ENCODE results near the gene COG8. TPM values are rescaled to one million over a fixed set of nuclear protein-coding genes. Genes with fewer than 3 reads are reported as not detected.

The COG8 gene
- total and polyA plus RNA-seq, 2 of the 8 experiments (the other 6 are each of a cell fraction or from before 2014, with no cell fraction given) = 49.1 to 55.6 TPM

- H3K27ac ChIP-seq (ENCODE audit: low read depth, low read length) = no peak overlapping the region
- peaks cover 3% of the 10 kb centered on the region; the same call in 1 of the 2 replicates for H3K23me2 ChIP-seq (ENCODE audit: low read depth, low read length)
- no peak overlapping the region for H2BK20ac ChIP-seq (ENCODE audit: low read length)
- H3K79me1 ChIP-seq (ENCODE audit: low read depth, low read length) = no peaks in the 10 kb centered on the region; the same call in 1 of the 2 replicates
- no peak overlapping the region for H2AFZ ChIP-seq (ENCODE audit: low read length)
- no peak overlapping the region for H3K23ac ChIP-seq (ENCODE audit: insufficient read length)
- H4K5ac ChIP-seq (ENCODE audit: insufficient read length, low read depth, low read length) = no peak overlapping the region
- H3K79me2 ChIP-seq (ENCODE audit: control insufficient read depth in 1 of 2, insufficient read depth in 2 of 2, low read length in 2 of 2) = peaks cover 0 to 15% of the 10 kb centered on the region in 2 experiments; a peak in 1 of 4 replicates
- no peak overlapping the region for H3K4me2 ChIP-seq (ENCODE audit: insufficient read depth in 1 of 2, low read depth in 2 of 2, low read length in 2 of 2)
- H3K56ac ChIP-seq (replicated peaks; ENCODE audit: insufficient read length, low read depth, low read length) = no peak overlapping the region
- peaks cover 0 to 4% (median 3%) of the 10 kb centered on the region in 4 experiments; a peak in 4 of 7 replicates for H3K4me1 ChIP-seq (replicated peaks in 1 of 4; ENCODE audit: control insufficient read depth in 3 of 4, insufficient read depth in 4 of 4, low read length in 3 of 4)
- no peak overlapping the region for H3K14ac ChIP-seq (ENCODE audit: insufficient read length)
- H3K9ac ChIP-seq (replicated peaks in 1 of 4; ENCODE audit: extremely low read depth in 1 of 4, low read depth in 3 of 4, low read length in 3 of 4) = no peak overlapping the region
- 89% methylated on average over 11 of the region's 11 CpGs; no CpG with 5 or more reads in 1 of the 2 experiments for WGBS, 2 experiments (ENCODE audit: extremely low coverage in 1 of 2, insufficient coverage in 1 of 2, insufficient read length in 1 of 2, insufficient replicate concordance in 2 of 2, low coverage in 1 of 2, low lambda C conversion rate in 2 of 2, missing lambda C conversion rate in 1 of 2)
- no peak overlapping the region for H4K91ac ChIP-seq (replicated peaks; ENCODE audit: insufficient read length, low read length)
- DNase-seq (ENCODE audit: low read depth in 1 of 2, low spot score in 2 of 2) (no peak), FAIRE-seq (no peak)
- no peaks in the 10 kb centered on the region for H3K9me3 ChIP-seq (ENCODE audit: insufficient read depth in 2 of 2, low read depth in 1 of 2, low read length in 1 of 2)
- no peak overlapping the region for H3K18ac ChIP-seq (ENCODE audit: extremely low read depth, low read length)
- H4K20me1 ChIP-seq (replicated peaks in 1 of 2; ENCODE audit: control insufficient read depth in 1 of 2, insufficient read depth in 2 of 2, low read length in 2 of 2) = peaks cover 6 to 15% of the 10 kb centered on the region in 2 experiments
- H2BK120ac ChIP-seq (replicated peaks; ENCODE audit: low read depth, low read length) = no peak overlapping the region
- no peak for TF ChIP-seq SP4 (IDR thresholded peaks at IDR 0.05; ENCODE audit: low read length)
- TF ChIP-seq SAP30 (IDR thresholded peaks at IDR 0.05; ENCODE audit: insufficient read depth, insufficient replicate concordance, low read length) = no peak
- TF ChIP-seq SUZ12 (IDR thresholded peaks at IDR 0.05; ENCODE audit: low read length) = no peak
- TF ChIP-seq SIX5 (IDR thresholded peaks at IDR 0.05; ENCODE audit: low read depth, low read length) = no peak
- no peak for TF ChIP-seq CHD2 (IDR thresholded peaks at IDR 0.05; ENCODE audit: low read length)
- TF ChIP-seq HDAC2 (IDR thresholded peaks at IDR 0.05; ENCODE audit: borderline replicate concordance in 1 of 2, low read depth in 2 of 2, low read length in 2 of 2) = no peak
- TF ChIP-seq CHD1 (IDR thresholded peaks at IDR 0.05; ENCODE audit: low read depth, low read length) = no peak
- TF ChIP-seq TAF7 (optimal IDR thresholded peaks at IDR 0.05; ENCODE audit: borderline replicate concordance, low read depth, low read length) = no peak
- no peak for TF ChIP-seq ATF3 (IDR thresholded peaks at IDR 0.05; ENCODE audit: insufficient read depth, low read depth, low read length)
- TF ChIP-seq BACH1 (IDR thresholded peaks at IDR 0.05; ENCODE audit: low read length) = no peak
- TF ChIP-seq SIN3A (conservative IDR thresholded peaks at IDR 0.05 in 1 of 2, IDR thresholded peaks at IDR 0.05 in 1 of 2; ENCODE audit: low read depth in 1 of 2, low read length in 2 of 2) = no peak
- no peaks in the 10 kb centered on the region for H3K27me3 ChIP-seq (replicated peaks in 1 of 4; ENCODE audit: control insufficient read depth in 3 of 4, extremely low read depth in 1 of 4, insufficient read depth in 3 of 4, low read length in 3 of 4)
- no peak overlapping the region for H2AK5ac ChIP-seq (ENCODE audit: low read depth, low read length)
- no peak overlapping the region for H2BK15ac ChIP-seq (ENCODE audit: low read length)
- H2BK5ac ChIP-seq (ENCODE audit: low read depth, low read length) = no peak overlapping the region
- H4K8ac ChIP-seq (ENCODE audit: extremely low read depth, insufficient read depth, low read length) = no peak overlapping the region
- peaks cover 11 to 21% (median 17%) of the 10 kb centered on the region in 4 experiments; a peak in 6 of 8 replicates for H3K36me3 ChIP-seq (ENCODE audit: control insufficient read depth in 2 of 4, insufficient read depth in 4 of 4, low read length in 3 of 4)
- POLR2A ChIA-PET (ENCODE audit: partially characterized antibody) = interaction anchor here (0.8 to 24.8 kb wide), 3 partner anchors 11 to 127 kb away, joined by 3 to 497 read pairs (median 4); partner anchors contain the start of genes COG8, NIP7, PDF and TMED6
- no peak overlapping the region for H3K4me3 ChIP-seq (ENCODE audit: extremely low read depth in 1 of 4, insufficient read depth in 2 of 4, low read depth in 3 of 4, low read length in 4 of 4)
- H3K4ac ChIP-seq (replicated peaks; ENCODE audit: insufficient read length, low read depth, low read length) = no peak overlapping the region
- H2BK12ac ChIP-seq (ENCODE audit: low read depth, low read length) = no peak overlapping the region
- CTCF ChIA-PET (ENCODE audit: partially characterized antibody) = interaction anchor here (0.9 kb wide), 1 partner anchor 39 kb away, joined by 3 read pairs; no protein-coding TSS in a partner anchor
Observed at GRCh38 chr16:69314534-69314933, 24.8 kb downstream of the COG8 start.
